Coronary artery (tissue), 2 donors: ENCODE measurements around the gene KIAA1671.

Experiments
- DNase-seq: peaks from one replicate; pipeline ENCODE4 v3.0.0-alpha.2; 2017; ENCODE audit warnings: low spot score
- H3K27ac ChIP-seq, 2 donors: fragments of 200-600 bp; sonication (generic); one replicate each; pipeline ENCODE4 v1.5.1; 2016 to 2019
- H3K4me3 ChIP-seq: fragments of 200-600 bp; sonication (generic); 2 replicates; pipeline ENCODE4 v1.5.1; 2016; ENCODE audit warnings: mild to moderate bottlenecking, moderate library complexity
- CTCF ChIP-seq: fragments of 200-600 bp; sonication (generic); IDR thresholded peaks from one replicate; pipeline ENCODE4 v1.5.1; 2019; ENCODE audit warnings: antibody characterized with exemption

The KIAA1671 gene

GRCh38 chr22:25069758-25070481 lies 117.4 kb downstream of the KIAA1671 start:
- Histone ChIP-seq H3K4me3 (peak overlapping the region; percentile 70), H3K27ac (peak overlapping the region; percentile 89 to 94)
- DNase-seq: no peak
- TF ChIP-seq CTCF: no peak

- H3K4me3 ChIP-seq: peak overlapping the region; percentile 70
- H3K27ac ChIP-seq: peak overlapping the region; percentile 89 to 94
- no peak for DNase-seq
- no peak for TF ChIP-seq CTCF
These were observed 118.4 kb downstream of the KIAA1671 start for GRCh38 chr22:25070956-25071355.

- Histone ChIP-seq H3K4me3 (peak overlapping the region; percentile 70), H3K27ac (peak overlapping the region; percentile 89 to 94)
- DNase-seq: no peak
- TF ChIP-seq CTCF: no peak
These were observed 119.2 kb downstream of the KIAA1671 start for GRCh38 chr22:25071720-25072119.

GRCh38 chr22:25072406-25072805 lies 119.9 kb downstream of the KIAA1671 start:
- peak overlapping the region; percentile 89 to 94 for H3K27ac ChIP-seq
- H3K4me3 ChIP-seq: peak overlapping the region; percentile 70
- DNase-seq: no peak
- TF ChIP-seq CTCF: no peak

- H3K27ac ChIP-seq: peak overlapping the region; percentile 69 to 90
- no peak for TF ChIP-seq CTCF
- no peak for DNase-seq
- peak overlapping the region; percentile 1 for H3K4me3 ChIP-seq
These were observed 123.8 kb downstream of the KIAA1671 start for GRCh38 chr22:25076336-25076735.

- Histone ChIP-seq H3K27ac (peak overlapping the region; percentile 69 to 90), H3K4me3 (no peak overlapping the region)
- no peak for TF ChIP-seq CTCF
- no peak for DNase-seq
These were observed 124.5 kb downstream of the KIAA1671 start for GRCh38 chr22:25077056-25077455.

GRCh38 chr22:25077964-25078363 lies 125.4 kb downstream of the KIAA1671 start:
- Histone ChIP-seq H3K27ac (peak overlapping the region; percentile 69 to 90), H3K4me3 (no peak overlapping the region)
- TF ChIP-seq CTCF: no peak
- no peak for DNase-seq
